ENCODE measurements around the gene SLC9A9. TPM values are rescaled to one million over a fixed set of nuclear protein-coding genes. Genes with fewer than 3 reads are reported as not detected.

SLC9A9 gene
- total and polyA plus RNA-seq, 2 experiments from 2014 or later = 2.2 to 6.8 TPM

- 84% methylated on average over 3 of the region's 3 CpGs for WGBS (ENCODE audit: low lambda C conversion rate, missing lambda C conversion rate)
- no peaks in the 10 kb centered on the region for H4K20me1 ChIP-seq (ENCODE audit: insufficient read depth, poor library complexity, severe bottlenecking)
- H2AFZ ChIP-seq = no peak overlapping the region
- H3K4me3 ChIP-seq = no peak overlapping the region
- TF ChIP-seq EZH2 (IDR thresholded peaks at IDR 0.05; ENCODE audit: borderline replicate concordance) = no peak
- no peak for TF ChIP-seq CTCF (IDR thresholded peaks at IDR 0.05; ENCODE audit: poor library complexity)
- no peak for TF ChIP-seq EZH2phosphoT487 (IDR thresholded peaks at IDR 0.05; ENCODE audit: low read depth, severe bottlenecking, unreplicated experiment)
- H3K4me1 ChIP-seq (ENCODE audit: insufficient read depth) = no peaks in the 10 kb centered on the region
- H3K79me2 ChIP-seq = no peaks in the 10 kb centered on the region
- no peaks in the 10 kb centered on the region for H3K9me2 ChIP-seq (replicated peaks; ENCODE audit: insufficient read depth)
- H3K27ac ChIP-seq = no peak overlapping the region
- H3K9me3 ChIP-seq (ENCODE audit: low read depth) = no peaks in the 10 kb centered on the region
- no peaks in the 10 kb centered on the region for H3K27me3 ChIP-seq
- no peak for DNase-seq (ENCODE audit: low spot score)
- no peak overlapping the region for H3K4me2 ChIP-seq
- H3K36me3 ChIP-seq (replicated peaks; ENCODE audit: insufficient read depth, low read depth) = no peaks in the 10 kb centered on the region
Measured at GRCh38 chr3:143419611-143420010, 428.7 kb downstream of the SLC9A9 start.

GRCh38 chr3:143418391-143418790, 429.9 kb downstream of the SLC9A9 start:
- Histone ChIP-seq H3K36me3 (replicated peaks; ENCODE audit: insufficient read depth, low read depth) (no peaks in the 10 kb centered on the region), H3K79me2 (no peaks in the 10 kb centered on the region), H3K27me3 (no peaks in the 10 kb centered on the region), H3K4me3 (no peak overlapping the region), H3K9me2 (replicated peaks; ENCODE audit: insufficient read depth) (no peaks in the 10 kb centered on the region), H2AFZ (no peak overlapping the region), H3K27ac (no peak overlapping the region), H3K4me2 (no peak overlapping the region), H4K20me1 (ENCODE audit: insufficient read depth, poor library complexity, severe bottlenecking) (no peaks in the 10 kb centered on the region), H3K4me1 (ENCODE audit: insufficient read depth) (no peaks in the 10 kb centered on the region), H3K9me3 (ENCODE audit: low read depth) (no peaks in the 10 kb centered on the region)
- DNase-seq (ENCODE audit: low spot score) = no peak
- WGBS (ENCODE audit: low lambda C conversion rate, missing lambda C conversion rate) = 90% methylated on average over 3 of the region's 3 CpGs
- TF ChIP-seq CTCF (IDR thresholded peaks at IDR 0.05; ENCODE audit: poor library complexity) (no peak), EZH2phosphoT487 (IDR thresholded peaks at IDR 0.05; ENCODE audit: low read depth, severe bottlenecking, unreplicated experiment) (no peak), EZH2 (IDR thresholded peaks at IDR 0.05; ENCODE audit: borderline replicate concordance) (no peak)

- H4K20me1 ChIP-seq (ENCODE audit: insufficient read depth, poor library complexity, severe bottlenecking) = no peaks in the 10 kb centered on the region
- H3K36me3 ChIP-seq (replicated peaks; ENCODE audit: insufficient read depth, low read depth) = no peaks in the 10 kb centered on the region
- no peak overlapping the region for H3K4me2 ChIP-seq
- H3K4me1 ChIP-seq (ENCODE audit: insufficient read depth) = no peaks in the 10 kb centered on the region
- DNase-seq (ENCODE audit: low spot score) = no peak
- no peak overlapping the region for H2AFZ ChIP-seq
- no peaks in the 10 kb centered on the region for H3K27me3 ChIP-seq
- 98% methylated on average over 2 of the region's 2 CpGs for WGBS (ENCODE audit: low lambda C conversion rate, missing lambda C conversion rate)
- TF ChIP-seq EZH2phosphoT487 (IDR thresholded peaks at IDR 0.05; ENCODE audit: low read depth, severe bottlenecking, unreplicated experiment) (no peak), EZH2 (IDR thresholded peaks at IDR 0.05; ENCODE audit: borderline replicate concordance) (no peak), CTCF (IDR thresholded peaks at IDR 0.05; ENCODE audit: poor library complexity) (no peak)
- H3K4me3 ChIP-seq = no peak overlapping the region
- no peaks in the 10 kb centered on the region for H3K9me3 ChIP-seq (ENCODE audit: low read depth)
- no peaks in the 10 kb centered on the region for H3K79me2 ChIP-seq
- no peaks in the 10 kb centered on the region for H3K9me2 ChIP-seq (replicated peaks; ENCODE audit: insufficient read depth)
- H3K27ac ChIP-seq = no peak overlapping the region
Measured at GRCh38 chr3:143416229-143416628, 432.0 kb downstream of the SLC9A9 start.
